ENCODE data around the gene FMN1. TPM values are rescaled to one million over a fixed set of nuclear protein-coding genes. Genes with fewer than 3 reads are reported as not detected.

Gene FMN1
- polyA plus RNA-seq, 1 experiment = 3.7 TPM

DNA sequence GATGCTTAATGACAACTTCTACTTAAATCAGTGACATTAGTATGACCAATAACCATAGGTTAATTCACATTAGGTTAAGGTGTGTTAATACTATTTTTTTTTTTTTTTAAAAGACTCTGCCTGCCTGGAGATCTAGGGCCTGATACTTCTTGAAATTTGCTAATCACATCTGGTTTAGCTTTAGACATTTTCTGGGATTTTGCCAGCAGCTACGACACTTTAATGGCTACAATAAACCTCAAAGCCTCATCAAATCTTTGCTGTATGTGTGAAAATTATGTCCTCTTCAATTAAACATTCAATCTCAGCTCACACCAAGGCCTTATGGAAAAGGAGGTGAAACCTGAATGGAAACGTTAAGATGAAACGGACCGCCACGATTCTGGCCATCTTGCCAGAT is 308.8 kb downstream of the FMN1 start:
- Histone ChIP-seq H3K9me3 (ENCODE audit: control insufficient read depth, insufficient read depth, low read length) (no peaks in the 10 kb centered on the region), H3K4me3 (ENCODE audit: low read depth, low read length) (no peak overlapping the region), H3K27ac (ENCODE audit: low read depth, low read length) (no peak overlapping the region), H3K27me3 (ENCODE audit: control insufficient read depth, insufficient read depth, low read length) (no peaks in the 10 kb centered on the region)
- ChIA-PET CTCF (interaction anchor here (0.7 kb wide), 1 partner anchor 65 kb away, joined by 4 read pairs; no protein-coding TSS in a partner anchor), POLR2A (no interaction called here)
- TF ChIP-seq, protein P1, sequence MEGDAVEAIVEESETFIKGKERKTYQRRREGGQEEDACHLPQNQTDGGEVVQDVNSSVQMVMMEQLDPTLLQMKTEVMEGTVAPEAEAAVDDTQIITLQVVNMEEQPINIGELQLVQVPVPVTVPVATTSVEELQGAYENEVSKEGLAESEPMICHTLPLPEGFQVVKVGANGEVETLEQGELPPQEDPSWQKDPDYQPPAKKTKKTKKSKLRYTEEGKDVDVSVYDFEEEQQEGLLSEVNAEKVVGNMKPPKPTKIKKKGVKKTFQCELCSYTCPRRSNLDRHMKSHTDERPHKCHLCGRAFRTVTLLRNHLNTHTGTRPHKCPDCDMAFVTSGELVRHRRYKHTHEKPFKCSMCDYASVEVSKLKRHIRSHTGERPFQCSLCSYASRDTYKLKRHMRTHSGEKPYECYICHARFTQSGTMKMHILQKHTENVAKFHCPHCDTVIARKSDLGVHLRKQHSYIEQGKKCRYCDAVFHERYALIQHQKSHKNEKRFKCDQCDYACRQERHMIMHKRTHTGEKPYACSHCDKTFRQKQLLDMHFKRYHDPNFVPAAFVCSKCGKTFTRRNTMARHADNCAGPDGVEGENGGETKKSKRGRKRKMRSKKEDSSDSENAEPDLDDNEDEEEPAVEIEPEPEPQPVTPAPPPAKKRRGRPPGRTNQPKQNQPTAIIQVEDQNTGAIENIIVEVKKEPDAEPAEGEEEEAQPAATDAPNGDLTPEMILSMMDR (IDR thresholded peaks at IDR 0.05; ENCODE audit: low read depth, low read length) = no peak
- no peak for DNase-seq (ENCODE audit: low read depth, low spot score)

DNA sequence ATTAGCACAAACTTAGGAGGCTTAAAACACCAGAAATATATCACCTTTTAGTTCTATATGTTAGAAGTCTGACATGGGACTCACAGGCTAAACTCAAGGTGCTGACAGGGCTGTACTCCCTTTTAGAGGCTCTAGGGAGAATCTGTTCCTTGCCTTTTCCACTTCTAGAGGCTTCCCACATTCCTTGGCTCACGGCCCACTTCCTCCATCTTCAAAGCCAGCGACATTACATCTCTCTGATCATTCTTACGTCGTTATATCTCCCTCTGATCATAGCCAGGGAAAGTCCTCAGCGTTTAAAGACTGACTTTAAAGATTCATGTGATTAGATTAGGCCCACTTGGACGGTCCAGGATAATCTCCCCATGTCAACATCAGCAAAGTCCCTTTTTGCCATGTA is 310.4 kb downstream of the FMN1 start:
- ChIA-PET POLR2A (no interaction called here), CTCF (no interaction called here)
- no peaks in the 10 kb centered on the region for H3K9me3 ChIP-seq (ENCODE audit: control insufficient read depth, insufficient read depth, low read length)
- no peak overlapping the region for H3K4me3 ChIP-seq (ENCODE audit: low read depth, low read length)
- H3K27me3 ChIP-seq (ENCODE audit: control insufficient read depth, insufficient read depth, low read length) = no peaks in the 10 kb centered on the region
- TF ChIP-seq, protein P1 (IDR thresholded peaks at IDR 0.05; ENCODE audit: low read depth, low read length) = no peak
- H3K27ac ChIP-seq (ENCODE audit: low read depth, low read length) = no peak overlapping the region
- DNase-seq (ENCODE audit: low read depth, low spot score) = no peak

DNA sequence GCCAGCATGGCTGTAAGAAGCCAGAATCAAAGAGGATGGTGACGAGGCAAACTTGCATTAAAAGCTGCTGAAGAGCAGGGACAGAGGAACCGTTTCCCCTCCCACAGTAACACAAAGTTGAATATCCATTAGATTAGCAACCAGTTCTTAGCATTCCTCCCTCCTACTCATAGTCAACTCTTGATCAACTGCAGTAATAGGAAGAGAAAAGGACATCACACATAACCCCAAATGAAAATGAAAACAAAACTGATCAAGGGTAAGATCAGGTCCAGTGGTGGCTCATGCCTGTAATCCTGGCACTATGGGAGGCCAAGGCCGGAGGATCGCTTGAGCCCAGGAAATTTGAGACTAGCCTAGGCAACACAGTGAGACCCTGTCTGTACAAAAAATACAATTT is 311.6 kb downstream of the FMN1 start:
- CTCF ChIA-PET = interaction anchor here (0.6 kb wide), 1 partner anchor 53 kb away, joined by 3 read pairs; no protein-coding TSS in a partner anchor
- H3K27ac ChIP-seq (ENCODE audit: low read depth, low read length) = no peak overlapping the region

GRCh38 chr15:32881528-32881927 is 313.0 kb downstream of the FMN1 start:
- no peak overlapping the region for H3K4me3 ChIP-seq (ENCODE audit: low read depth, low read length)
- TF ChIP-seq, protein P1 (IDR thresholded peaks at IDR 0.05; ENCODE audit: low read depth, low read length) = no peak
- H3K9me3 ChIP-seq (ENCODE audit: control insufficient read depth, insufficient read depth, low read length) = no peaks in the 10 kb centered on the region
- no peaks in the 10 kb centered on the region for H3K27me3 ChIP-seq (ENCODE audit: control insufficient read depth, insufficient read depth, low read length)
- POLR2A ChIA-PET = no interaction called here
- no peak for DNase-seq (ENCODE audit: low read depth, low spot score)
- CTCF ChIA-PET = no interaction called here
- H3K27ac ChIP-seq (ENCODE audit: low read depth, low read length) = no peak overlapping the region

More for the DNA sequence above, 311.6 kb downstream of the FMN1 start:
- no peak for DNase-seq (ENCODE audit: low read depth, low spot score)
- Histone ChIP-seq H3K27me3 (ENCODE audit: control insufficient read depth, insufficient read depth, low read length) (no peaks in the 10 kb centered on the region), H3K4me3 (ENCODE audit: low read depth, low read length) (no peak overlapping the region), H3K9me3 (ENCODE audit: control insufficient read depth, insufficient read depth, low read length) (no peaks in the 10 kb centered on the region)
- TF ChIP-seq, protein P1 (IDR thresholded peaks at IDR 0.05; ENCODE audit: low read depth, low read length) = no peak
- POLR2A ChIA-PET = no interaction called here

DNA sequence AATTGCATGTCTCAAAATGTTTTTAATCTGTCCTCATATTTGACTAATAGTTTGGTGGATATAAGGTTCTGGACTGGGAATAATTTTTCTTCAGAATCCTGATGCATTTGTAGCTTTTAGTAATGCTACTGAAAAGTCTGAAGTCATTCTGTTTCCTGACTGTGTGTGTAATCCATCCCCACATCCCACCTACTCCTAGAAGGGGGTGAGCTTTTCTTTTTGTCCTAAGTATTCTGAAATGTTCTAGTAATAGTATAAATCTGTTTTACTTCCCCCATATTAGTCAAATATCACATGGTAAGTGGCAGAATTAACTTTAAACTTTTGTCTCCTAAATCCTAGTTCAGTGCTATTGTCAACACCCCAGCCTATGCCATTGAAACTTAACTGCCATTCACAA is 313.9 kb downstream of the FMN1 start:
- H3K9me3 ChIP-seq (ENCODE audit: control insufficient read depth, insufficient read depth, low read length) = no peaks in the 10 kb centered on the region
- H3K4me3 ChIP-seq (ENCODE audit: low read depth, low read length) = no peak overlapping the region
- ChIA-PET POLR2A (no interaction called here), CTCF (interaction anchor here (0.7 kb wide), 1 partner anchor 190 kb away, joined by 4 read pairs; no protein-coding TSS in a partner anchor)
- H3K27ac ChIP-seq (ENCODE audit: low read depth, low read length) = no peak overlapping the region
- H3K27me3 ChIP-seq (ENCODE audit: control insufficient read depth, insufficient read depth, low read length) = no peaks in the 10 kb centered on the region
- TF ChIP-seq, protein P1 (IDR thresholded peaks at IDR 0.05; ENCODE audit: low read depth, low read length) = no peak
- no peak for DNase-seq (ENCODE audit: low read depth, low spot score)

Measured in AG04450 (cell line).